Mononuclear cell (primary cell): Measurements from ENCODE around the gene PDIK1L. TPM values are rescaled to one million over a fixed set of nuclear protein-coding genes. Genes with fewer than 3 reads are reported as not detected.

Experiments
- H3K27me3 ChIP-seq: 2 replicates; pipeline ENCODE4 v1.6.0; 2011; ENCODE audit warnings: low read length, control low read depth; ENCODE audit not compliant: insufficient read depth
- H3K4me1 ChIP-seq: 2 replicates; pipeline ENCODE4 v1.5.1; 2011; ENCODE audit warnings: mild to moderate bottlenecking, low read length, control low read depth; ENCODE audit not compliant: insufficient read depth
- H3K4me3 ChIP-seq: 2 replicates; pipeline ENCODE4 v1.5.1; 2011; ENCODE audit warnings: mild to moderate bottlenecking, low read length, moderate library complexity
- H3K9me3 ChIP-seq: 2 replicates; pipeline ENCODE4 v1.5.1; 2011; ENCODE audit warnings: low read depth, mild to moderate bottlenecking, control low read depth, low read length
- total RNA-seq: library from RNA; depleted of rRNA; stranded (reverse); fragments of >200 nt; gene quantifications from one replicate; pipeline ENCODE4 v1.2.3, GENCODE V29; 2012

Gene PDIK1L
- total RNA-seq, 1 donor: 19.3 TPM

GRCh38 chr1:26145960-26146294, 34.3 kb downstream of the PDIK1L start:
- Histone ChIP-seq H3K4me1 (peaks cover 13% of the 10 kb centered on the region), H3K4me3 (no peak overlapping the region), H3K9me3 (no peaks in the 10 kb centered on the region), H3K27me3 (no peaks in the 10 kb centered on the region)

- no peaks in the 10 kb centered on the region for H3K9me3 ChIP-seq
- H3K4me1 ChIP-seq: peaks cover 9% of the 10 kb centered on the region
- H3K4me3 ChIP-seq: no peak overlapping the region
- H3K27me3 ChIP-seq: no peaks in the 10 kb centered on the region
These were observed 37.3 kb downstream of the PDIK1L start for GRCh38 chr1:26148887-26149286.

GRCh38 chr1:26153966-26154532, 42.4 kb downstream of the PDIK1L start:
- Histone ChIP-seq H3K9me3 (no peaks in the 10 kb centered on the region), H3K4me3 (no peak overlapping the region), H3K4me1 (peaks cover 4% of the 10 kb centered on the region), H3K27me3 (peaks cover 19% of the 10 kb centered on the region)

GRCh38 chr1:26154750-26155149, 43.1 kb downstream of the PDIK1L start:
- H3K9me3 ChIP-seq: no peaks in the 10 kb centered on the region
- peaks cover 19% of the 10 kb centered on the region for H3K27me3 ChIP-seq
- H3K4me3 ChIP-seq: no peak overlapping the region
- peaks cover 4% of the 10 kb centered on the region for H3K4me1 ChIP-seq

GRCh38 chr1:26155370-26156284, 44.0 kb downstream of the PDIK1L start:
- Histone ChIP-seq H3K4me3 (no peak overlapping the region), H3K4me1 (peaks cover 4% of the 10 kb centered on the region), H3K27me3 (peaks cover 19% of the 10 kb centered on the region)

GRCh38 chr1:26156285-26157038, 44.8 kb downstream of the PDIK1L start:
- H3K4me3 ChIP-seq: no peak overlapping the region
- H3K9me3 ChIP-seq: no peaks in the 10 kb centered on the region
- H3K27me3 ChIP-seq: peaks cover 26% of the 10 kb centered on the region
- peaks cover 9% of the 10 kb centered on the region for H3K4me1 ChIP-seq

More at GRCh38 chr1:26155370-26156284, 44.0 kb downstream of the PDIK1L start:
- no peaks in the 10 kb centered on the region for H3K9me3 ChIP-seq

GRCh38 chr1:26158271-26158907, 46.8 kb downstream of the PDIK1L start:
- Histone ChIP-seq H3K4me1 (peaks cover 15% of the 10 kb centered on the region), H3K9me3 (no peaks in the 10 kb centered on the region), H3K4me3 (no peak overlapping the region), H3K27me3 (peaks cover 40% of the 10 kb centered on the region)

GRCh38 chr1:26158908-26159742, 47.5 kb downstream of the PDIK1L start, which contains the start of gene FAM110D:
FAM110D (plus strand) TSS chr1:26159079; CDS start chr1:26161292, 2,213 bp downstream.
- Histone ChIP-seq H3K4me1 (peaks cover 19% of the 10 kb centered on the region), H3K27me3 (peaks cover 46% of the 10 kb centered on the region), H3K9me3 (no peaks in the 10 kb centered on the region), H3K4me3 (no peak within 1 kb of the TSS)

- no peak overlapping the region for H3K4me3 ChIP-seq
- peaks cover 46% of the 10 kb centered on the region for H3K27me3 ChIP-seq
- H3K4me1 ChIP-seq: peaks cover 23% of the 10 kb centered on the region
- H3K9me3 ChIP-seq: no peaks in the 10 kb centered on the region
These were observed 48.1 kb downstream of the PDIK1L start for GRCh38 chr1:26159743-26160039.

GRCh38 chr1:26160527-26161414, 49.1 kb downstream of the PDIK1L start:
- Histone ChIP-seq H3K27me3 (peaks cover 40% of the 10 kb centered on the region), H3K9me3 (no peaks in the 10 kb centered on the region), H3K4me3 (no peak overlapping the region), H3K4me1 (peaks cover 24% of the 10 kb centered on the region)

GRCh38 chr1:26161415-26162219, 50.0 kb downstream of the PDIK1L start:
- H3K4me3 ChIP-seq: no peak overlapping the region
- H3K27me3 ChIP-seq: peaks cover 32% of the 10 kb centered on the region

GRCh38 chr1:26162220-26162709, 50.6 kb downstream of the PDIK1L start:
- Histone ChIP-seq H3K9me3 (no peaks in the 10 kb centered on the region), H3K4me1 (peaks cover 24% of the 10 kb centered on the region), H3K27me3 (peaks cover 30% of the 10 kb centered on the region), H3K4me3 (no peak overlapping the region)

More at GRCh38 chr1:26161415-26162219, 50.0 kb downstream of the PDIK1L start:
- H3K4me1 ChIP-seq: peaks cover 24% of the 10 kb centered on the region
- no peaks in the 10 kb centered on the region for H3K9me3 ChIP-seq

GRCh38 chr1:26163684-26164035, 52.0 kb downstream of the PDIK1L start:
- H3K4me1 ChIP-seq: peaks cover 24% of the 10 kb centered on the region
- H3K27me3 ChIP-seq: peaks cover 27% of the 10 kb centered on the region
- H3K4me3 ChIP-seq: no peak overlapping the region
- H3K9me3 ChIP-seq: no peaks in the 10 kb centered on the region
